Body of pancreas (tissue), 4 donors: ENCODE data around the gene RDH5.

Experiments used
- CTCF ChIP-seq, 7 experiments: fragments of 450-650 bp in 4 of 7; fragments of 200-600 bp in 3 of 7; sonication (generic) in 3 of 7; IDR thresholded peaks; one replicate each; pipeline ENCODE4 v1.5.1; 2016 to 2019; ENCODE audit warnings: antibody characterized with exemption in 7 of 7
- POLR2A ChIP-seq, 3 donors: fragments of 450-650 bp; IDR thresholded peaks; one replicate each; pipeline ENCODE4 v1.6.1; 2016; ENCODE audit warnings: antibody characterized with exemption in 3 of 3, mild to moderate bottlenecking in 2 of 3

- TF ChIP-seq CTCF (IDR thresholded peaks at IDR 0.05) (no peak), POLR2A (IDR thresholded peaks at IDR 0.05) (no peak)
Measured at GRCh38 chr12:55726971-55727370, 6.8 kb downstream of the RDH5 start.
